HUES6 (cell line): ENCODE data around the gene SEH1L.

ENCODE experiments used
- H3K27ac ChIP-seq: 2 replicates; pipeline ENCODE4 v1.7.0; 2013; ENCODE audit warnings: low read depth, mild to moderate bottlenecking, low read length, inconsistent platforms
- H3K27me3 ChIP-seq: 2 replicates; pipeline ENCODE4 v1.6.1; 2013; ENCODE audit warnings: low read length; ENCODE audit not compliant: control insufficient read depth, insufficient read depth
- H3K36me3 ChIP-seq: 2 replicates; pipeline ENCODE4 v1.6.1; 2013; ENCODE audit warnings: low read length; ENCODE audit not compliant: control insufficient read depth, insufficient read depth
- H3K4me1 ChIP-seq: 2 replicates; pipeline ENCODE4 v1.6.1; 2013; ENCODE audit warnings: low read length; ENCODE audit not compliant: control insufficient read depth, insufficient read depth
- H3K4me3 ChIP-seq: 2 replicates; pipeline ENCODE4 v1.5.1; 2013; ENCODE audit warnings: low read depth, low read length
- H3K9ac ChIP-seq: one replicate; pipeline ENCODE4 v1.6.1; 2013; ENCODE audit warnings: mild to moderate bottlenecking, low read length
- H3K9me3 ChIP-seq: 2 replicates; pipeline ENCODE4 v1.6.1; 2013; ENCODE audit warnings: low read depth, low read length; ENCODE audit not compliant: control insufficient read depth, insufficient read depth

SEH1L gene

GRCh38 chr18:12943215-12943614 lies 4.6 kb upstream of the SEH1L start:
- Histone ChIP-seq H3K4me1 (peaks cover 4% of the 10 kb centered on the region; the same call in 1 of the 2 replicates), H3K27me3 (no peaks in the 10 kb centered on the region), H3K4me3 (no peak overlapping the region), H3K9ac (no peak overlapping the region), H3K36me3 (no peaks in the 10 kb centered on the region), H3K9me3 (no peaks in the 10 kb centered on the region), H3K27ac (no peak overlapping the region)

DNA sequence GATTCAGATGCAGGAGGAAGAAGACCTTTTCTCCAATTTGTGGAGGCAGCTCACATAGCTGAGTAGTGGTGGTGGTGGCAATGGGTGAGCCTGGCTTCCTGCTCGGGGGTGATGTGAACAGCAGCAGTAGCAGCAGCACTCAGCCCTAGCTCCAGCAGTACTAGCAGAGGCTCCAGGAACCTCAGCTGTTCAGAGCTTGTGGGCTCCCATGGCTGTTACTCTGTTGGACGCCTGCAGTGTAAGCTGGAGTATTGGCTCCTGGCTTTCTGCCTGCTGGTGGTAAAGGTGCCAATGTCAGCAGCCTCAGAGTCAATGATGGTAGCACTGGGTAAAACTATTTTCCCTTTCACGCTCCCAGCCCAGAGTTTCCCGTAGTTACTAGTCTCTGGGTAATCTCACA lies 3.1 kb upstream of the SEH1L start:
- H3K4me1 ChIP-seq: peaks cover 4% of the 10 kb centered on the region; the same call in 1 of the 2 replicates
- H3K4me3 ChIP-seq: no peak overlapping the region
- H3K36me3 ChIP-seq: no peaks in the 10 kb centered on the region
- H3K9me3 ChIP-seq: peaks cover 3% of the 10 kb centered on the region; the same call in 1 of the 2 replicates
- H3K27ac ChIP-seq: no peak overlapping the region
- H3K9ac ChIP-seq: no peak overlapping the region
- no peaks in the 10 kb centered on the region for H3K27me3 ChIP-seq

- peaks cover 3% of the 10 kb centered on the region; the same call in 1 of the 2 replicates for H3K9me3 ChIP-seq
- H3K4me1 ChIP-seq: peaks cover 4% of the 10 kb centered on the region; the same call in 1 of the 2 replicates
- H3K4me3 ChIP-seq: peak overlapping the region; percentile 87
- H3K9ac ChIP-seq: peak overlapping the region; percentile 75
- no peaks in the 10 kb centered on the region for H3K27me3 ChIP-seq
- H3K36me3 ChIP-seq: peaks cover 5% of the 10 kb centered on the region; the same call in 1 of the 2 replicates
- H3K27ac ChIP-seq: peak overlapping the region; percentile 11; the same call in 1 of the 2 replicates
Measured at GRCh38 chr18:12946549-12947284, 1.1 kb upstream of the SEH1L start.

DNA sequence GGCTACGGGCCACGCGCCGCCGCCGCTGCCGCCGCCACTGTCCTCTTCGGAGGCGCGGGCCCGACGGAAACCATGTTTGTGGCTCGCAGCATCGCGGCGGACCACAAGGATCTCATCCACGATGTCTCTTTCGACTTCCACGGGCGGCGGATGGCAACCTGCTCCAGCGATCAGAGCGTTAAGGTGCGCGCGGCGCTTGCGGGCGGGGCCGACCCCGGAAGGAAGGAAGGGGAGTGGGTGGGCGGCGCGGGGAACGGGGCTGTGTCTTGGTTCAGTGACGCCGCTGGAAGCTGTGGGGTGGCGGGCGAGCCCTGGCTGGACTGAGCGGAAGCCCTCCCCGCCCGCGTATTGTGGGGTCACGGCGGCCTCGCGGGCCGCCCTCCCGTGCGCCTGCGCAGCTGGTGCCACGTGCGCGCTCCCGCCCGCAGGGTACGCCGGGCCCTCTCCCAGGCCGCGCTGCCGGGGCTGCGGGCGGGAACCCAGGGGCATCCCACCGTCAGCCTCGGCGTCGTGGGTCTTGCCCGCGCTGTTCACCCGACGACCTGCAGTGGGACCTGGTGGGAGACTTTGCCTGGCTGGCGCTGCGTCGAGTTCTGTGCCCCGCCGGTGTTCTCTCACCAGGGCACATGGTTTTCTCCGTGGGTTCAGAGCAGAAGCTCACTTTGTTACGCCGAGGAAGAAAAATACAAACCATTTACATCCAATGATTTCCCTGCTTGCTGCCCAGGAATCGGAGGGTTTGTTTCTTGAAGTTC lies 416 bp downstream of the SEH1L start:
- peaks cover 4% of the 10 kb centered on the region; the same call in 1 of the 2 replicates for H3K4me1 ChIP-seq
- peak overlapping the region; percentile 88 for H3K9ac ChIP-seq
- peaks cover 3% of the 10 kb centered on the region; the same call in 1 of the 2 replicates for H3K9me3 ChIP-seq
- peak overlapping the region; percentile 92 for H3K27ac ChIP-seq
- H3K4me3 ChIP-seq: peak overlapping the region; percentile 96
- no peaks in the 10 kb centered on the region for H3K27me3 ChIP-seq
- peaks cover 8% of the 10 kb centered on the region for H3K36me3 ChIP-seq

DNA sequence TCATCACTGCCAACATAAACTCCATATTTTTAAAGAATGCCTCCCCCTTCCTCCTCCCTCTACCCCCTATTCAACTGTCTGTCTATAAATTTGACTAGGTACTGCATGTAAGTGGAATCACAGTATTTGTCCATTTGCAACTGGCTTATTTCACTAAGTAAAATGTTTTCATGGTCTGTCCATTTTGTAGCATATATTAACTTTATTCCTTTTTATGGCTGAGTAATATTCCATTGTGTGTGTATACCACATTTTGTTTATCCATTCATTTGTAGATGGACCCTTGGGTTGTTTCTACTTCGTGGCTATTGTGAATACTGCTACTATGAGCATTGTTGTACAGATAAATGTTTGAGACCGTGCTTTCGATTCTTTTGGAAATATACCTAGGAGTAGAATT lies 10.7 kb downstream of the SEH1L start:
- no peaks in the 10 kb centered on the region for H3K27me3 ChIP-seq
- peaks cover 58% of the 10 kb centered on the region for H3K36me3 ChIP-seq
- H3K4me3 ChIP-seq: no peak overlapping the region
- no peak overlapping the region for H3K27ac ChIP-seq
- H3K9me3 ChIP-seq: peaks cover 6% of the 10 kb centered on the region; the same call in 1 of the 2 replicates
- H3K9ac ChIP-seq: no peak overlapping the region
- H3K4me1 ChIP-seq: no peaks in the 10 kb centered on the region

DNA sequence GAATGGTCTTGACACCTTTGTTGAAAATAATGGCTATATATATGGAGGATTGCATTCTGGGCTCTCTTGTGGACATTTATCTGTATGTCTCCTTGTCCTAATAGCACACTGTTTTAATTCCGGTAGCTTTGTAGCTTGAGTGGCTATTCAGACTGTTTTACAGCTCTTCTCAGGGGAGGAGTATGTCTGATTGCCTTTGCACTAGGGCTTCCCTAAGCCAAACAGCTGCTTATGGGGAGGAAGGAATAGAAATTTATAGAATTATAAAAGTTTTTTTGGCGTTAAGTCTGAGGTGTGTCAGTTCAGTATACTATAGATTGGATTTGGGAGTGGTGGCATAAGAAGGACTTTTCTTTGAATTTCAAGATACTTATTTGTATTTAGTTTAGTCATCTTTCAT lies 12.6 kb downstream of the SEH1L start:
- H3K9ac ChIP-seq: no peak overlapping the region
- H3K4me1 ChIP-seq: no peaks in the 10 kb centered on the region
- no peaks in the 10 kb centered on the region for H3K27me3 ChIP-seq
- peaks cover 60% of the 10 kb centered on the region for H3K36me3 ChIP-seq
- H3K4me3 ChIP-seq: no peak overlapping the region
- peaks cover 6% of the 10 kb centered on the region; the same call in 1 of the 2 replicates for H3K9me3 ChIP-seq
- H3K27ac ChIP-seq: no peak overlapping the region

DNA sequence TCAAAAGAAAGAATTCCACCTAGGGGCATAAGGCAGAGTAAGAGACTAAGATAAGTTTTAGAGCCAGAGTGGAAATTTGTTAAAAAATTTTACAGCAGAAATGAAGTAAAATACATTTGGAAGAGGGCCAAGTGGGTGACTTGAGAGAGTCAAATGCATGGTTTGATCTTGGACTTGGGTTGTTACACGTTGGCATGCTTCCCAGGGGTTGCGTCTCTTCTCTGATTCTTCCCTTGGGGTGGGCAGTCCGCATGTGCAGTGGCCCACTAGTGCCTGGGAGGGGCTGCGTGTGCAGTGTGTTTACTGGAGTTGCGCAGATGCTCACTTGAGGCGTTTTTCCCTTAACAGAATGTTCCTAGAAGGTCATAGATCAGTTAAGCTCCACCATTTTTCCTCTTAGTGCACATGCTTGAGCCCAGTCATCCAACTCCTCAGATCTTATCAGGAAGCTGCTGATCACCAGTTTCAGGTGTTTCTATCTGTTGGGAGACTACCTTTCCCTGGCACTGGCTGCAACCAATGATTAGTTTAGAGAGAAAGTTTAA lies 13.1 kb downstream of the SEH1L start:
- Histone ChIP-seq H3K9me3 (peaks cover 6% of the 10 kb centered on the region; the same call in 1 of the 2 replicates), H3K4me1 (no peaks in the 10 kb centered on the region), H3K4me3 (no peak overlapping the region), H3K36me3 (peaks cover 59% of the 10 kb centered on the region), H3K9ac (no peak overlapping the region), H3K27me3 (no peaks in the 10 kb centered on the region), H3K27ac (no peak overlapping the region)

DNA sequence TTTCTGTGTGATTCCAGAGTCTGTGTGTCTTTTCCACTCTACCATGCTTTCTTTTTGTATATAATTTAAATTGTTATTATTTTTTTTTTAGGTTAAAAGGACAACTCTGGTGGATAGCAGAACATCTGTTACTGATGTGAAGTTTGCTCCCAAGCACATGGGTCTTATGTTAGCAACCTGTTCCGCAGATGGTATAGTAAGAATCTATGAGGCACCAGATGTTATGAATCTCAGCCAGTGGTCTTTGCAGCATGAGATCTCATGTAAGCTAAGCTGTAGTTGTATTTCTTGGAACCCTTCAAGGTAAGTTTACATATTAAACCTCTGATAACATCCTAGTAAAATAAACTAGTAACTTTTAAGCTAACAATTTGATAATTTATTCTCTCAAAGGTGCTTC lies 15.3 kb downstream of the SEH1L start:
- H3K9ac ChIP-seq: no peak overlapping the region
- no peaks in the 10 kb centered on the region for H3K27me3 ChIP-seq
- H3K36me3 ChIP-seq: peaks cover 63% of the 10 kb centered on the region
- peaks cover 6% of the 10 kb centered on the region; the same call in 1 of the 2 replicates for H3K9me3 ChIP-seq
- H3K4me3 ChIP-seq: no peak overlapping the region
- no peak overlapping the region for H3K27ac ChIP-seq
- no peaks in the 10 kb centered on the region for H3K4me1 ChIP-seq

GRCh38 chr18:12968115-12968514 lies 20.3 kb downstream of the SEH1L start:
- Histone ChIP-seq H3K27ac (no peak overlapping the region), H3K4me1 (no peaks in the 10 kb centered on the region), H3K36me3 (peaks cover 65% of the 10 kb centered on the region), H3K9me3 (no peaks in the 10 kb centered on the region), H3K27me3 (no peaks in the 10 kb centered on the region), H3K4me3 (no peak overlapping the region), H3K9ac (no peak overlapping the region)

DNA sequence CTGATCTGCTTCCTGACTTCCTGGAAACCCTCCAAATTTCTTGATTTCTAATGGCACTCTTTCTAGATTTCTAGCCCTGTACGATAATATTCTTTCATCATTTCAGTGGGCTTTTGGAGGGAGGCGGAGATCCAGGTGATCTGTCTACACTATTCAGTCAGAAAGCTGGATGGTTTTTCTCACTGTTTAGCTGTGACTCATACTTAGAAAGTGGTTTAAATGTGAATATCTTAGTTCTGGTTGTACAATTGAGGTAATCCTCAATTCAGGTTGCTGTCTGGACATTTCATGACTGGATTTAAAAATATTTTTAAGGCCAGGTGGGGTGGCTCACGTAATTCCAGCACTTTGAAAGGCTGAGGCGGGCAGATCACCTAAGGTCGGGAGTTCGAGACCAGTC lies 20.8 kb downstream of the SEH1L start:
- Histone ChIP-seq H3K9ac (no peak overlapping the region), H3K36me3 (peaks cover 62% of the 10 kb centered on the region)

More for the DNA sequence above, 20.8 kb downstream of the SEH1L start:
- no peaks in the 10 kb centered on the region for H3K9me3 ChIP-seq
- no peak overlapping the region for H3K4me3 ChIP-seq
- no peaks in the 10 kb centered on the region for H3K27me3 ChIP-seq
- H3K4me1 ChIP-seq: no peaks in the 10 kb centered on the region
- no peak overlapping the region for H3K27ac ChIP-seq
